BE2C (cell line): ENCODE measurements around the gene EFCAB8.

ENCODE experiments used
- DNase-seq: peaks from one replicate; pipeline ENCODE4 v3.0.0-alpha.2; 2020
- H3K27me3 ChIP-seq: fragments of 250-450 bp; sonication (Bioruptor Pico); 2 replicates; pipeline ENCODE4 v1.5.1; 2020; ENCODE audit warnings: mild to moderate bottlenecking
- H3K36me3 ChIP-seq: fragments of 250-450 bp; sonication (Bioruptor Pico); 2 replicates; pipeline ENCODE4 v1.5.1; 2020; ENCODE audit warnings: mild to moderate bottlenecking
- H3K4me1 ChIP-seq: fragments of 250-450 bp; sonication (Bioruptor Pico); 2 replicates; pipeline ENCODE4 v1.5.1; 2020
- H3K4me3 ChIP-seq: 2 replicates; pipeline ENCODE4 v1.5.1; 2011; ENCODE audit warnings: low read depth, low read length
- H3K9me3 ChIP-seq: fragments of 250-450 bp; sonication (Bioruptor Pico); 2 replicates; pipeline ENCODE4 v1.5.1; 2020
- CTCF ChIP-seq: IDR thresholded peaks from 2 replicates; pipeline ENCODE4 v1.5.1; 2012; ENCODE audit warnings: mild to moderate bottlenecking, low read depth, low read length

EFCAB8 gene

GRCh38 chr20:32984631-32985354 lies 126.1 kb downstream of the EFCAB8 start:
- DNase-seq, result no peak
- Histone ChIP-seq H3K4me3 (no peak overlapping the region), H3K36me3 (no peaks in the 10 kb centered on the region), H3K4me1 (peaks cover 3% of the 10 kb centered on the region; the same call in 1 of the 2 replicates), H3K9me3 (no peaks in the 10 kb centered on the region), H3K27me3 (no peaks in the 10 kb centered on the region)
- TF ChIP-seq CTCF, result no peak

GRCh38 chr20:32985596-32985995 lies 126.9 kb downstream of the EFCAB8 start:
- H3K4me1 ChIP-seq, result peaks cover 3% of the 10 kb centered on the region; the same call in 1 of the 2 replicates
- no peak for TF ChIP-seq CTCF
- DNase-seq, result no peak

GRCh38 chr20:32986331-32986966 lies 127.7 kb downstream of the EFCAB8 start:
- H3K27me3 ChIP-seq, result no peaks in the 10 kb centered on the region
- H3K36me3 ChIP-seq, result no peaks in the 10 kb centered on the region
- no peak for DNase-seq
- peaks cover 3% of the 10 kb centered on the region; the same call in 1 of the 2 replicates for H3K4me1 ChIP-seq
- no peaks in the 10 kb centered on the region for H3K9me3 ChIP-seq
- no peak overlapping the region for H3K4me3 ChIP-seq
- no peak for TF ChIP-seq CTCF

More at GRCh38 chr20:32985596-32985995, 126.9 kb downstream of the EFCAB8 start:
- Histone ChIP-seq H3K4me3 (no peak overlapping the region), H3K36me3 (no peaks in the 10 kb centered on the region), H3K27me3 (no peaks in the 10 kb centered on the region), H3K9me3 (no peaks in the 10 kb centered on the region)

- no peak overlapping the region for H3K4me3 ChIP-seq
- peaks cover 3% of the 10 kb centered on the region; the same call in 1 of the 2 replicates for H3K4me1 ChIP-seq
- H3K27me3 ChIP-seq, result no peaks in the 10 kb centered on the region
- no peaks in the 10 kb centered on the region for H3K9me3 ChIP-seq
- no peak for DNase-seq
- H3K36me3 ChIP-seq, result no peaks in the 10 kb centered on the region
- no peak for TF ChIP-seq CTCF
Measured at GRCh38 chr20:32987044-32987825, 128.5 kb downstream of the EFCAB8 start.

GRCh38 chr20:32988008-32988407 lies 129.3 kb downstream of the EFCAB8 start:
- TF ChIP-seq CTCF, result no peak
- no peaks in the 10 kb centered on the region; the same call in 1 of the 2 replicates for H3K4me1 ChIP-seq
- no peaks in the 10 kb centered on the region for H3K27me3 ChIP-seq
- no peaks in the 10 kb centered on the region for H3K36me3 ChIP-seq
- no peak overlapping the region for H3K4me3 ChIP-seq
- no peaks in the 10 kb centered on the region for H3K9me3 ChIP-seq
- DNase-seq, result no peak
